GM18505 (cell line): Measurements from ENCODE around the gene DIS3L2.
A peak's percentile ranks its signal among the peaks of the same experiment; 100 is the strongest.

Experiments used
- ATAC-seq: cut with Tn5 transposase; IDR thresholded peaks from one replicate; pipeline ENCODE4 v1.9.1; 2021; ENCODE audit not compliant: unreplicated experiment
- POLR2A ChIP-seq: IDR thresholded peaks from 4 replicates; pipeline ENCODE4 v1.6.1; 2011; ENCODE audit warnings: borderline replicate concordance; ENCODE audit not compliant: insufficient read depth, insufficient read length; ENCODE audit errors: extremely low read depth

The DIS3L2 gene

GRCh38 chr2:232231554-232231953 lies 270.0 kb downstream of the DIS3L2 start:
- TF ChIP-seq POLR2A: no peak
- no peak for ATAC-seq

- TF ChIP-seq POLR2A: no peak
- no peak for ATAC-seq
Observed at GRCh38 chr2:232232915-232233314, 271.4 kb downstream of the DIS3L2 start.

- no peak for ATAC-seq
- TF ChIP-seq POLR2A: no peak
Observed at GRCh38 chr2:232234922-232235615, 273.6 kb downstream of the DIS3L2 start.

GRCh38 chr2:232235716-232236115 lies 274.2 kb downstream of the DIS3L2 start:
- no peak for TF ChIP-seq POLR2A
- ATAC-seq: no peak

- ATAC-seq: peak; percentile 72
- TF ChIP-seq POLR2A: no peak
Observed at GRCh38 chr2:232236200-232236599, 274.7 kb downstream of the DIS3L2 start.

- no peak for ATAC-seq
- TF ChIP-seq POLR2A: no peak
Observed at GRCh38 chr2:232237464-232237863, 276.0 kb downstream of the DIS3L2 start.

GRCh38 chr2:232238108-232238507 lies 276.6 kb downstream of the DIS3L2 start:
- TF ChIP-seq POLR2A: no peak
- ATAC-seq: no peak

GRCh38 chr2:232238596-232238995 lies 277.1 kb downstream of the DIS3L2 start:
- no peak for TF ChIP-seq POLR2A
- no peak for ATAC-seq

GRCh38 chr2:232239951-232240681 lies 278.6 kb downstream of the DIS3L2 start:
- ATAC-seq: no peak
- TF ChIP-seq POLR2A: no peak

- ATAC-seq: no peak
Observed at GRCh38 chr2:232240906-232241305, 279.4 kb downstream of the DIS3L2 start.

GRCh38 chr2:232242316-232242715 lies 280.8 kb downstream of the DIS3L2 start:
- no peak for ATAC-seq
- no peak for TF ChIP-seq POLR2A

More at GRCh38 chr2:232240906-232241305, 279.4 kb downstream of the DIS3L2 start:
- no peak for TF ChIP-seq POLR2A

- no peak for ATAC-seq
- TF ChIP-seq POLR2A: no peak
Observed at GRCh38 chr2:232245111-232245510, 283.6 kb downstream of the DIS3L2 start.

- TF ChIP-seq POLR2A: no peak
- no peak for ATAC-seq
Observed at GRCh38 chr2:232246245-232246644, 284.7 kb downstream of the DIS3L2 start.

- TF ChIP-seq POLR2A: no peak
- no peak for ATAC-seq
Observed at GRCh38 chr2:232249096-232249495, 287.6 kb downstream of the DIS3L2 start.
